NCI-H2107 treated with DMSO at 0.1 percent for 48 hours (cell line): ENCODE data around the gene SNX17.
A peak's percentile ranks its signal among the peaks of the same experiment; 100 is the strongest.
"Not testable (repeated sequence)": the region's sequence is repeated elsewhere in the genome, so short reads cannot be mapped to it uniquely, and the experiment has no call there.

ENCODE experiments used
- DNase-seq: peaks from one replicate; lab custom pipeline; 2025; ENCODE audit not compliant: unreplicated experiment; lab: John Stamatoyannopoulos, UW

SNX17 gene

GRCh38 chr2:27390822-27391679 lies 20.6 kb downstream of the SNX17 start:
- no peak for DNase-seq

- DNase-seq: no peak
These were observed 22.8 kb downstream of the SNX17 start for GRCh38 chr2:27393225-27393624.

- DNase-seq: no peak
These were observed 28.5 kb downstream of the SNX17 start for GRCh38 chr2:27398962-27399361.

GRCh38 chr2:27400348-27401135 lies 30.1 kb downstream of the SNX17 start:
- no peak for DNase-seq

GRCh38 chr2:27407798-27408491 lies 37.5 kb downstream of the SNX17 start:
- peak; percentile 54 for DNase-seq

- DNase-seq: peak; percentile 7
These were observed 38.3 kb downstream of the SNX17 start for GRCh38 chr2:27408601-27409320.

GRCh38 chr2:27409321-27410073 lies 39.1 kb downstream of the SNX17 start, which contains the start of gene PPM1G:
PPM1G (minus strand) TSS chr2:27409591; CDS start chr2:27409422, 169 bp downstream.
- peak; percentile 91 for DNase-seq

- DNase-seq: no peak
These were observed 42.2 kb downstream of the SNX17 start for GRCh38 chr2:27412419-27413152.

GRCh38 chr2:27416151-27416550 lies 45.7 kb downstream of the SNX17 start:
- DNase-seq: no peak

GRCh38 chr2:27420996-27421395 lies 50.6 kb downstream of the SNX17 start:
- DNase-seq: no peak

- DNase-seq: no peak
These were observed 51.3 kb downstream of the SNX17 start for GRCh38 chr2:27421660-27422250.

GRCh38 chr2:27422958-27423357 lies 52.5 kb downstream of the SNX17 start:
- no peak for DNase-seq

GRCh38 chr2:27425039-27425438 lies 54.6 kb downstream of the SNX17 start:
- DNase-seq: not testable (repeated sequence)
